CD4-positive, alpha-beta T cell (primary cell): ENCODE measurements around the gene FGFR3. TPM values are rescaled to one million over a fixed set of nuclear protein-coding genes. Genes with fewer than 3 reads are reported as not detected.

Experiments
- ATAC-seq: fragments of 200-7000 bp; cut with Tn5 transposase; one replicate; pipeline ENCODE4 v1.10.0; 2022; ENCODE audit warnings: mild to moderate bottlenecking; ENCODE audit not compliant: poor library complexity
- CTCF ChIA-PET: fragments of 350-600 bp; sonication (Branson Sonifier 250); formaldehyde crosslinking; loops from one replicate; lab custom pipeline; 2021; ENCODE audit warnings: antibody characterized with exemption, inconsistent platforms; lab: Charles Lee
- POLR2A ChIA-PET: fragments of 350-600 bp; sonication (Branson Sonifier 250); formaldehyde crosslinking; loops from one replicate; lab custom pipeline; 2021; ENCODE audit warnings: antibody characterized with exemption, inconsistent platforms; lab: Charles Lee
- DNase-seq, 14 experiments: peaks; one replicate each; pipeline ENCODE4 v3.0.0-alpha.2; 2013 to 2020; ENCODE audit warnings: mixed read lengths in 2 of 14
- H3K27ac ChIP-seq, 2 donors: one replicate each; pipeline versions ENCODE4 v1.5.1 to v1.7.0; 2013; ENCODE audit warnings: low read length in 2 of 2, low read depth in 1 of 2, mild to moderate bottlenecking in 1 of 2
- H3K27me3 ChIP-seq, 2 experiments: 1 replicate in 1 of 2; 2 replicates in 1 of 2; pipeline versions ENCODE4 v1.6.1 to v1.7.0; 2013; ENCODE audit warnings: low read length in 2 of 2, control low read depth in 1 of 2, mild to moderate bottlenecking in 1 of 2, moderate library complexity in 1 of 2; ENCODE audit not compliant: insufficient read depth in 2 of 2, control insufficient read depth in 1 of 2
- H3K36me3 ChIP-seq: one replicate; pipeline ENCODE4 v1.6.1; 2013; ENCODE audit warnings: low read length, control low read depth; ENCODE audit not compliant: insufficient read depth
- H3K4me1 ChIP-seq: one replicate; pipeline ENCODE4 v1.6.1; 2013; ENCODE audit warnings: low read length, control low read depth; ENCODE audit not compliant: insufficient read depth
- H3K4me3 ChIP-seq: one replicate; pipeline ENCODE4 v1.5.1; 2013; ENCODE audit warnings: mild to moderate bottlenecking, low read length, moderate library complexity
- H3K9me3 ChIP-seq, 2 experiments: 1 replicate in 1 of 2; 2 replicates in 1 of 2; pipeline versions ENCODE4 v1.6.1 to v1.7.0; 2013; ENCODE audit warnings: low read length in 2 of 2, mild to moderate bottlenecking in 2 of 2, control low read depth in 1 of 2, moderate library complexity in 1 of 2; ENCODE audit not compliant: control insufficient read depth in 1 of 2, insufficient read depth in 1 of 2
- H3K27ac Mint-ChIP-seq: one replicate; pipeline ENCODE4 v1.8.0; 2020; ENCODE audit warnings: mixed read lengths
- H3K27me3 Mint-ChIP-seq: one replicate; pipeline ENCODE4 v1.8.0; 2021; ENCODE audit warnings: mixed read lengths
- H3K36me3 Mint-ChIP-seq: one replicate; pipeline ENCODE4 v1.8.0; 2021; ENCODE audit warnings: low read depth, mixed read lengths
- H3K4me1 Mint-ChIP-seq: one replicate; pipeline ENCODE4 v1.8.0; 2021; ENCODE audit warnings: low read depth, mixed read lengths
- H3K4me3 Mint-ChIP-seq: one replicate; pipeline ENCODE4 v1.8.0; 2020; ENCODE audit warnings: mild to moderate bottlenecking, mixed read lengths
- H3K9me3 Mint-ChIP-seq: one replicate; pipeline ENCODE4 v1.8.0; 2020; ENCODE audit warnings: mixed read lengths
- CTCF ChIP-seq: fragments of 200-600 bp; IDR thresholded peaks from one replicate; pipeline ENCODE4 v1.8.0; 2022; ENCODE audit warnings: antibody characterized with exemption, mild to moderate bottlenecking
- intact Hi-C, 2 experiments: fragments of 100-400 bp; cut with DNase I in 1 of 2; cut with micrococcal nuclease in 1 of 2; formaldehyde crosslinking; loops; one replicate each; pipeline versions ENCODE4 v1.15.1 to v1.9.0; 2023 to 2025; cut with DNase I, micrococcal nuclease
- total RNA-seq, 174 experiments: library from RNA in 2 of 174; stranded (reverse) in 2 of 174; gene quantifications; one replicate each; pipeline ENCODE4 v1.2.3 and lab custom pipeline; 2021 to 2026

The FGFR3 gene
- total RNA-seq, 2 experiments from 2014 or later: 0.33 TPM; not detected in 1

DNA sequence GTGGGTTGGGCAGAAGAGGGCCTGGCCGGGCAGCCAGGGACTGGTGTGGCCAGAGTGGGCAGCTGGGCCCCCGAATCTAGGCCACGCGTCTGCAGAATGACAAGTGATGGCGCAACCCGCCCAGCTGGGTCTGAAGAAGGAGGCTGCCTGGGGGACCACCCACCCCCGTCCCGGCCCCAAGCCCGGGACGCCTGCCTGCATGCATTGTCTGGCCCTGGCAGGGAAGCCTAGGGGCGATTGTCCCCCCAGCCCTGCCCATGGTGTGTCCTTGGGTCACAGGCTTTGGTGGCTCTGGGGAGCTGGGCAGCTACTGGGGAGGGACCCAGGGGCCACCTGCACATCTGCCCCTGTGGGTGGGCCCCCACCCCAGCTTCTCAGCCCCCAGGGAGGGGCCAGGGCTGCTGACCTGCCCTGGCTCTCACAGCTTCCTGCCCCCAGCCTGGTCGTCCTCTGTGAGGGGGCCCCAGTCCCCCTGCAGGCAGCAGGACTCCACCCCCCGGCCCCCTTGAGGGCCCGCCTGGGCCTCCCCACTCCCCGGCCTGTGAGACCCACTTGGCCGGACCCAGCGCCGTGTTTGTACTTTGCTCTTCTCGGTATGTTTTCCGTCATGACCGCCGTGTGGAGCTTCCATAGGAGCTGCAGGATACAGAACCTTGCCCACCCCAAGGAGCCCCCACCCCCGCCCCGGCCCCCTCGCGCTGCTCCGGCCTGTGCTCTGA is 4.9 kb downstream of the FGFR3 start:
- Mint-ChIP-seq H3K27ac (no peak overlapping the region), H3K27me3 (peaks cover 20% of the 10 kb centered on the region), H3K4me3 (no peak overlapping the region), H3K36me3 (no peaks in the 10 kb centered on the region), H3K9me3 (no peaks in the 10 kb centered on the region), H3K4me1 (no peaks in the 10 kb centered on the region)
- Histone ChIP-seq H3K4me3 (no peak overlapping the region), H3K36me3 (no peaks in the 10 kb centered on the region), H3K27ac (no peak overlapping the region), H3K4me1 (peaks cover 20% of the 10 kb centered on the region), H3K9me3 (peaks cover 0 to 6% of the 10 kb centered on the region in 2 experiments), H3K27me3 (peaks cover 27 to 37% of the 10 kb centered on the region in 2 experiments)
- DNase-seq (no peak), ATAC-seq (no peak)
- TF ChIP-seq CTCF: no peak
- CTCF ChIA-PET: no interaction called here
- intact Hi-C loops: no loop called here
- POLR2A ChIA-PET: no interaction called here

- Histone ChIP-seq H3K4me1 (peaks cover 20% of the 10 kb centered on the region), H3K36me3 (no peaks in the 10 kb centered on the region), H3K4me3 (no peak overlapping the region), H3K27ac (no peak overlapping the region), H3K9me3 (peaks cover 0 to 6% of the 10 kb centered on the region in 2 experiments), H3K27me3 (peaks cover 27 to 37% of the 10 kb centered on the region in 2 experiments)
- ATAC-seq: no peak
- intact Hi-C loops: no loop called here
- CTCF ChIA-PET: no interaction called here
- TF ChIP-seq CTCF: no peak
- no peaks in the 10 kb centered on the region for H3K9me3 Mint-ChIP-seq
- no peak overlapping the region for H3K27ac Mint-ChIP-seq
- H3K27me3 Mint-ChIP-seq: peaks cover 20% of the 10 kb centered on the region
- no peak overlapping the region for H3K4me3 Mint-ChIP-seq
- no peaks in the 10 kb centered on the region for H3K4me1 Mint-ChIP-seq
- POLR2A ChIA-PET: no interaction called here
- no peak for DNase-seq
- H3K36me3 Mint-ChIP-seq: no peaks in the 10 kb centered on the region
These were observed 5.7 kb downstream of the FGFR3 start for GRCh38 chr4:1798580-1799386.

DNA sequence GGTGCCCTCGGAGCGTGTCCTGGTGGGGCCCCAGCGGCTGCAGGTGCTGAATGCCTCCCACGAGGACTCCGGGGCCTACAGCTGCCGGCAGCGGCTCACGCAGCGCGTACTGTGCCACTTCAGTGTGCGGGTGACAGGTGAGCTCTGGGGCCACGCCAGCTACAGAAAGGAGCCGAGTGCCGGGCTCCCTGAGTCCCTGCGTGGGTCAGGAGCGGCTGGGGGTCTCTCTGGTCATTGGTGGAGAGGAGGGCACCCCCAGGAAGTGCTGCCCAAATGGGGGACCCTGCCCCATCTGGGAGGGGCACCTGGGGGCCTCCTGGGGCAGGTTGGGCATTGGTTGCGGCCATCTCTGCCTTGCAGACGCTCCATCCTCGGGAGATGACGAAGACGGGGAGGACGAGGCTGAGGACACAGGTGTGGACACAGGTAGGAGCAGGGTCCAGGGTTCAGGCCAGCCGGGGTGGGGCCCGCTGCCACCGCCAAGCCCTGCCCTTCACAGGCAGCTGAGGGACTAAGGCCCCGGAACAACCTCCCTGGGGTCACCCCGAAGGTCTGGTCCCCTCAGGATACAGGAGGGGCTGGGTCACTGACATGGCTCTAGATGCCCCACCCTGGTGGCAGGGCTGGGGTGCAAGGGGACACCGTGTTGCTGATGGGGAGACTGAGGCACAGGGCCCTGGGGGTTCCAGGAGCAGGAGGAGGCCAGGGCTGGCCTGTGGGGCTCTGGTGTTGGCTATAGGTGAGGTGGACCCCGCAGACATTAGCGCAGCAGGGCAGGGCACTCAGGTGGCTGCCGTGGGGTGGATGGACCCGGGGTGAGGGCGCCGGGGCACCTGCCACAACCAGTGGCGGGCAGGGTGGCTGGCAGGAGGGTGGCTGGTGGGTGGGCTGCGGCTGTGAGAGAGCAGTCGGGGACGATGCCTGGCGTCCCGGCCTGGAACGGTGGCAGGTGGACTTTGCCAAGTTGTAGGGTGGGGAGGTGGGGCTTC is 6.6 kb downstream of the FGFR3 start:
- no peak for TF ChIP-seq CTCF
- Histone ChIP-seq H3K36me3 (no peaks in the 10 kb centered on the region), H3K27ac (no peak overlapping the region), H3K4me3 (no peak overlapping the region), H3K4me1 (peaks cover 12% of the 10 kb centered on the region), H3K27me3 (peaks cover 27 to 32% of the 10 kb centered on the region in 2 experiments), H3K9me3 (peaks cover 0 to 6% of the 10 kb centered on the region in 2 experiments)
- Mint-ChIP-seq H3K27ac (no peak overlapping the region), H3K4me1 (no peaks in the 10 kb centered on the region), H3K9me3 (no peaks in the 10 kb centered on the region), H3K27me3 (peaks cover 20% of the 10 kb centered on the region), H3K36me3 (no peaks in the 10 kb centered on the region), H3K4me3 (no peak overlapping the region)
- DNase-seq (no peak), ATAC-seq (no peak)
- POLR2A ChIA-PET: no interaction called here
- intact Hi-C loops: no loop called here
- CTCF ChIA-PET: interaction anchor here (1.3 kb wide), 1 partner anchor 11 kb away, joined by 3 read pairs; no protein-coding TSS in a partner anchor
